Vagina (tissue), 2 donors: ENCODE data around the gene HCFC1.

Source experiments
- POLR2A ChIP-seq, 2 donors: fragments of 450-650 bp; IDR thresholded peaks; one replicate each; pipeline ENCODE4 v1.6.1; 2017; ENCODE audit warnings: antibody characterized with exemption in 2 of 2, mild to moderate bottlenecking in 2 of 2, moderate library complexity in 2 of 2
- POLR2AphosphoS5 ChIP-seq, 2 donors: sonication (generic); formaldehyde crosslinking; IDR thresholded peaks; one replicate each; pipeline ENCODE4 v1.9.0; 2017; ENCODE audit warnings: antibody characterized with exemption in 2 of 2, mild to moderate bottlenecking in 2 of 2, low read depth in 1 of 2; ENCODE audit not compliant: insufficient read depth in 1 of 2
- TF ChIP-seq, protein P1 (sequence below), 3 experiments: fragments of 450-650 bp in 2 of 3; fragments of 200-600 bp in 1 of 3; sonication (generic) in 1 of 3; IDR thresholded peaks; one replicate each; pipeline ENCODE4 v1.5.1; 2017 to 2019; ENCODE audit warnings: antibody characterized with exemption in 3 of 3, mild to moderate bottlenecking in 2 of 3, moderate library complexity in 2 of 3

GRCh38 chrX:154020536-154021115 lies 49.0 kb upstream of the HCFC1 start:
- TF ChIP-seq, protein P1, sequence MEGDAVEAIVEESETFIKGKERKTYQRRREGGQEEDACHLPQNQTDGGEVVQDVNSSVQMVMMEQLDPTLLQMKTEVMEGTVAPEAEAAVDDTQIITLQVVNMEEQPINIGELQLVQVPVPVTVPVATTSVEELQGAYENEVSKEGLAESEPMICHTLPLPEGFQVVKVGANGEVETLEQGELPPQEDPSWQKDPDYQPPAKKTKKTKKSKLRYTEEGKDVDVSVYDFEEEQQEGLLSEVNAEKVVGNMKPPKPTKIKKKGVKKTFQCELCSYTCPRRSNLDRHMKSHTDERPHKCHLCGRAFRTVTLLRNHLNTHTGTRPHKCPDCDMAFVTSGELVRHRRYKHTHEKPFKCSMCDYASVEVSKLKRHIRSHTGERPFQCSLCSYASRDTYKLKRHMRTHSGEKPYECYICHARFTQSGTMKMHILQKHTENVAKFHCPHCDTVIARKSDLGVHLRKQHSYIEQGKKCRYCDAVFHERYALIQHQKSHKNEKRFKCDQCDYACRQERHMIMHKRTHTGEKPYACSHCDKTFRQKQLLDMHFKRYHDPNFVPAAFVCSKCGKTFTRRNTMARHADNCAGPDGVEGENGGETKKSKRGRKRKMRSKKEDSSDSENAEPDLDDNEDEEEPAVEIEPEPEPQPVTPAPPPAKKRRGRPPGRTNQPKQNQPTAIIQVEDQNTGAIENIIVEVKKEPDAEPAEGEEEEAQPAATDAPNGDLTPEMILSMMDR (IDR thresholded peaks at IDR 0.05) = no peak
- TF ChIP-seq POLR2A (IDR thresholded peaks at IDR 0.05) (no peak), POLR2AphosphoS5 (IDR thresholded peaks at IDR 0.05; ENCODE audit: insufficient read depth in 1 of 2, low read depth in 1 of 2) (no peak)
